ENCODE results near the gene ZBTB8A. TPM values are rescaled to one million over a fixed set of nuclear protein-coding genes. Genes with fewer than 3 reads are reported as not detected.

The ZBTB8A gene
- total and polyA plus RNA-seq, 10 of the 15 experiments (the other 5 are each of a cell fraction or from before 2014, with no cell fraction given): 0.48 to 4.7 (median 2.4) TPM

DNA sequence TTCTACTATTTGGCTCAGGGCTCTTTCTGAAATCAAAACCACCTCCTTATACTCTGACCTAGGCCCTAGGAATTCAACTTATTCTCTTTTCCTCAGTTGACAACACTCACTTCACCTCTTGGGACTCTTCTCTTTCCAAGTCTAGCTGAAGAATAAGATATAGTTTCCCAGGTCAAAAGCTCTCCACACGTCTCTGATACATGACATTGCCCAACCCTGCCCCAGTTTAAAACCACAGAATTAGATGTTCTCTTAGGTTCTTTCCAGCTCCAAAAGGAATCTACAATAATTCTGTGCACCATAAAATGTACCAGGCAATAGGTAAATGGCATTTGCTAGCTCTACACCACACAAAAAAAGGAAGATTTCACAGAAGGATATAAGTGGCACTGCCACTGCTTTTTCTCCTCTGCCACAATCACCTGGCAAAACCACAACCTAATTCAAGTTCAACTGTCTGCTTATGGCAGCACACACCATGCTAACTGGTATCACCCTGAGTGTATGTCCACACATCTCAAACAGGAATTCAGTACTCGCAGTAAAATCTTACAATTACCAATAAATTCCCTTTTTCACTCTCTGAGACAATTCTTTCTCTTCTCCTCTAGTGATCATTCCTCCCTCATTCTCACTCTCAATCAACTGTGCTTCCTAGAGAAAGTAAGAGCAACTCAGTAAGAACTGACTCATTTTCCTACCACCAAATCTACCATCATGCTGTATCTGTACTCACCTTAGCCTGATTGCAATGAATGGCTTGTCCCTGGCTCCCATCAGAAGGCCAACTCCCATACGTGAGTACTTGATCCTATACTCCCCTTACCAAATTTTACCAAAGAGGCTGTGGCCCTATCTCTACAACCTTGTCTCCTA is 83.8 kb downstream of the ZBTB8A start:
- ATAC-seq (peak; percentile 40), FAIRE-seq (peak; percentile 18), DNase-seq (ENCODE audit: low read depth, low spot score) (no peak)
- peak overlapping the region; percentile 82 for H3K27ac ChIP-seq (ENCODE audit: control insufficient read depth, insufficient read depth)
- intact Hi-C loops (cut with micrococcal nuclease; ENCODE audit: unreplicated experiment) (no loop called here), in situ Hi-C loops (cut with MboI) (no loop called here)
- peaks cover 4% of the 10 kb centered on the region for H3K9me3 ChIP-seq (replicated peaks; ENCODE audit: control insufficient read depth, insufficient read depth, low read length)
- ChIA-PET SMC1A (ENCODE audit: uncharacterized antibody, unreplicated experiment) (interaction anchor here (0.6 to 0.9 kb wide), 3 partner anchors 103 to 849 kb away, joined by 3 read pairs; no protein-coding TSS in a partner anchor), CTCF (interaction anchor here (1.3 kb wide), 1 partner anchor 103 kb away, joined by 4 read pairs; no protein-coding TSS in a partner anchor), RAD21 (ENCODE audit: unreplicated experiment) (interaction anchor here (1.2 kb wide), 1 partner anchor 26 kb away, joined by 4 read pairs; no protein-coding TSS in a partner anchor), POLR2A (interaction anchor here (0.9 kb wide), 1 partner anchor 24 kb away, joined by 3 read pairs; no protein-coding TSS in a partner anchor)
- 10% methylated on average over 3 of the region's 3 CpGs for WGBS (ENCODE audit: insufficient coverage, insufficient replicate concordance, low lambda C conversion rate, missing lambda C conversion rate)
- peaks cover 49% of the 10 kb centered on the region for H3K4me1 ChIP-seq (ENCODE audit: control insufficient read depth, insufficient read depth, low read length)
- BruUV-seq (replicated peaks): no TSS peak
- peaks cover 0 to 16% of the 10 kb centered on the region in 2 experiments for H3K36me3 ChIP-seq (ENCODE audit: control insufficient read depth in 2 of 2, insufficient read depth in 2 of 2, low read length in 1 of 2)
- H3K27me3 ChIP-seq (replicated peaks in 1 of 2; ENCODE audit: control insufficient read depth in 2 of 2, insufficient read depth in 2 of 2, low read length in 1 of 2): no peaks in the 10 kb centered on the region
- peaks cover 22% of the 10 kb centered on the region for H3K79me2 ChIP-seq (ENCODE audit: control insufficient read depth, insufficient read depth, low read length)
- H3K4me2 ChIP-seq (ENCODE audit: control insufficient read depth, insufficient read depth): peak overlapping the region; percentile 74
- no peak overlapping the region; the same call in 1 of the 2 replicates for H3K9ac ChIP-seq (ENCODE audit: control insufficient read depth, insufficient read depth, low read length)
- H4K20me1 ChIP-seq (ENCODE audit: control insufficient read depth, insufficient read depth): no peaks in the 10 kb centered on the region
- H3K4me3 ChIP-seq: no peak overlapping the region
- peak overlapping the region; percentile 56; the same call in 1 of the 2 replicates for H2AFZ ChIP-seq (ENCODE audit: control insufficient read depth, low read depth, low read length)
- TF ChIP-seq ZBED1 (IDR thresholded peaks at IDR 0.05; ENCODE audit: borderline replicate concordance) (no peak), HDAC2 (IDR thresholded peaks at IDR 0.05) (no peak), ZNF687 (IDR thresholded peaks at IDR 0.05) (no peak), HDAC6 (IDR thresholded peaks at IDR 0.05; ENCODE audit: unreplicated experiment) (no peak), JUNB (IDR thresholded peaks at IDR 0.05) (peak; percentile 65), MYB (IDR thresholded peaks at IDR 0.05; ENCODE audit: borderline replicate concordance, low read depth, low read length) (no peak), IKZF2 (IDR thresholded peaks at IDR 0.05) (peak; percentile 21 to 28; a peak in 1 of 4 replicates), NKRF (conservative IDR thresholded peaks at IDR 0.05) (no peak), HCFC1 (IDR thresholded peaks at IDR 0.05; ENCODE audit: low read length) (no peak), CBFB (IDR thresholded peaks at IDR 0.05; ENCODE audit: low read depth) (peak; percentile 51; the same call in 1 of the 2 replicates), RUNX3 (IDR thresholded peaks at IDR 0.05; ENCODE audit: low read length) (peak; percentile 77), SRF (IDR thresholded peaks at IDR 0.05; ENCODE audit: low read depth in 2 of 2, low read length in 2 of 2) (0 out of 4 replicates have a peak, but pooled peaks of 1 of the 2 experiments have one; percentile 29), KDM1A (IDR thresholded peaks at IDR 0.05; ENCODE audit: borderline replicate concordance) (no peak), CTCF (IDR thresholded peaks at IDR 0.05 in 2 of 3, conservative IDR thresholded peaks at IDR 0.05 in 1 of 3; ENCODE audit: control insufficient read depth in 2 of 3, extremely low read depth in 1 of 3, insufficient read depth in 1 of 3, low read depth in 3 of 3, low read length in 3 of 3) (no peak)
